ENCODE measurements around the gene CMTM4.

DNA sequence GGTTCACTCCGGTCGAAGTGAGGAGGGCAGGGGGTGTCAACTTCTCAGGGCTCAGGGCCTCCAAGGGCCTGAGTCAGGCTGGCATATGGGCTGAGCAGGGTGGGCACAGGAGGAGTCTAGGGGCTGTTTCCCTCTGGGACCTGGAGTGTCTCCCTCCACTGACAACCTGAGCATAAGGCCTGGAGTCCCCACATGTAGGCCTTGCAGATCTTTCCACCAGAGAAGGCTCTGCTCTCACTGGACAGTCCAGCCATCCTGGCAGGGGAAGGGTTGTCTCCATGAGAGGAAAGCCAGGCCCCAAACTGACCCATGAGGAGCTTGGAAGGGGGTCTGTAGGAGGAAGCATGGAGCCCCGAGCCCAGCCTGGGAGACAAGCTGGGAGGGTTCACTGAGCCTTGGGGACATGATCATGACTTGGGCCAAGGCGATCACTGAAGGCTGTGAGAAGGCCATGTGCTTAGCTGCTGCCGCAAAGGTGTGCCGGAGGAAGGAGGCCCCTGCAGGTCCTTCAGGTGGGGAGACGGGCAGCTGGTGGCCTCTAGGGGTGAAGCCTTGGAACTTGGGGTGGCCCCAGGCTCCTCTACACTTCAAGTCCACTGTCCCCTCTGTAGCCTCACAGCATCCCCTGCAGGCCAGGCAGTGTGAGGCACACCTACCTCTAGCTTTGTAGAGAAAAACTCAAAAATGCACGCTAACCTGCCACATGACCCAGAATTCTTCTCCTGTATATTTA is 107.4 kb downstream of the CMTM4 start:
- no peak for TF ChIP-seq POLR2A (IDR thresholded peaks at IDR 0.05; ENCODE audit: low read length)
- TF ChIP-seq GATA1 (IDR thresholded peaks at IDR 0.05; ENCODE audit: low read depth, low read length): no peak

Measured in erythroblast (primary cell).